GM21737 (cell line): Measurements from ENCODE around the gene PRUNE2.
"Not testable (repeated sequence)": the region's sequence is repeated elsewhere in the genome, so short reads cannot be mapped to it uniquely, and the experiment has no call there.

Source experiments
- ATAC-seq: cut with Tn5 transposase; IDR thresholded peaks from one replicate; pipeline ENCODE4 v1.9.1; 2021; ENCODE audit warnings: mild to moderate bottlenecking, moderate library complexity; ENCODE audit not compliant: unreplicated experiment

The PRUNE2 gene

DNA sequence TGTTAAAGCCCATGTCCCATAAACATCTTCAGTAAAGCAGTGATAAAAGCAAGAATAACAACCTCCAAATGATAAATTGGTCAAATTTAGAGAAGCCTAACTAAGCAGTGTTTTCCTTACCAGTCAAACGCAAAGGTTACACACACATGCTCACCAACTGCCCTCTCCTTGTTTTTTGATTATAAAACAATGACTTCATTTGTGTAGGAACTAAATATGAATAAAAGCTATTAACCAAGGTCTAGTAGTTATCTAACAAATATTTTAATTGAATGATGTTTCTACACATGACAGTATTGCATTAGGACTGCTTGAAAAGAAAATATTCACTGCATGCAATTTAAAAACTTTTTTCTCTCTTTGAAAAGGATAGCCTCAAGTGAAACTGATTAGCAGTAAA, 105.0 kb downstream of the PRUNE2 start:
- no peak for ATAC-seq

DNA sequence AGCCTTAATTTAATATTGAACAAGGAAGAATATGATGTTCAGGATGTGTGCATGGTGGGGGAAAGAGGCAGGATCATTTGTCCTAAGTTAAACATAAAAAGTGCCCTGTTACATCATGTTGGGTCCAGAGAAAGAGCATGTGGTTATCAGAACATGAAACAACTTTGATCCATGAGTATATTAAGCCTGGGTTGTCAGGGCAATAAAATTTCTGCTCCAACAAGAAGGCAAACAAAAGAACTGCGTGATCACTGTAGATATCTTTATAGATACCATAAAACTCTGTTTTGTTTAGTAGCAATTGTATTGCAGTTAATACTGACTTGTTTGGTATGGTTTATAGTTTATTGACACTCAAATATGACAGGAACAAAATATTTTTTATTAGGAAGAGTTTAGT, 106.4 kb downstream of the PRUNE2 start:
- ATAC-seq = no peak

DNA sequence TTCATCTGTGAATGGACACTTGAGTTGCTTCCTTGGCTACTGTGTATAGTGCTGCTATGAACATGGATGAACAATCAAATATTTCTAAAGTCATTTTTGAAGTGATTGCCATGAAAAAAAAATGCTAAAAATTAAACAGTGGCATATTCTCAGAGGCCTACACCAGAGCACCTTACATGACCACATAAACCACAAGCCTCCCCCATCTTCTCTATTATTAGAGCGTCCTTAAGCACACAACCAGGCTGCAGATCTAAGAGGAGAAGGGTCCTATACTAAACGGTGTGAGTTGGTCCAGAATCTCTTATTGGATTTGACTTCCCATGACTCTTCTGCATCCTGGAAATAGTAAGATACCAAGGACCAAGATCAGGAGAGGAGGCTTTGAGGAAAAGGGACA, 107.4 kb downstream of the PRUNE2 start:
- no peak for ATAC-seq

DNA sequence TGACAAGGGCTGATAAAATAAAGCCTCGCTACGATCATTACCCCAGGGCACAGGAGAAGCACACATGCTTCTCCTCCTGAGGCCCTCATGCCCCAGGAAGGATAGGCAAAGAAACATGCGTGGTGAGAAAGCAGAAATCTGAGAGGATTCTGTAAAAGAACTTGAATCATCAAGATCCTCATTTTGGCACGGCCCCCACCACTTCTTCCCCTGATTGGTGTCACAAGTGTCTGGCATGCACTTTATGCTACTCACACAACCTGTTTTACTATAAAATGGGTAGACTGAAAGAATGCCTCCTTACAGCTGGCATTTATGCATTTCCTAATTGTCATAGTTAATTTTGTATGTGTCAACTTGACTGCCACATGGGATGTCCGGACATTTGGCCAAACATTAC, 109.6 kb downstream of the PRUNE2 start:
- no peak for ATAC-seq

DNA sequence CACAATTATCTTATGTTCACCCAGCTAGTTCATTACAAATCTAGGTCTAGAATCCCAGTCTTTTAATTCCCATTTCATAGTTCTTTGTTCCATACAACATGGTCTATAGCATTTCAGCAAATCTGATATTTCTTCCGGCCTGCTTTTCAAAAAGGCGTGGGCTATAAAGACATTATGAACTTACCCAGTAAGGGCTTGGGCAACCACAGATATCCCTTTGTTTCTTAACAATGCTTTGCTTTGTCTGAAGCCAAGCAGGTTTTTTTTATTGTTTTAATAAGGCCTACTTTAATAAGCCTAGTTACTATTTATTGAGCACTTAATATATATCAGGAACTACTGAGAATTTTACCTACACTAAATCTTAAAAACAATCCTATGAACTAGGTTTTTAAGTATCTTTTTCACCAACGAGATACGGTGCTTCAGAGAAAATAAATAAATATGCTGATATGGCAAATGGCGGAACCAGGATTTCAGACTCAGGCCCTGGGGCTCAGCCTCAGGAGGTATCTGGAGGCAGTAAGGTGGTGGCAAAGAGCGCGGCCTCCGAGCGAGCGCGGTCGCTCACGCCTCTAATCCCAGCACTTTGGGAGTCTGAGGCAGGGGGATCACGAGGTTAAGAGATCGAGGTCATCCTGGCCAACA, 112.0 kb downstream of the PRUNE2 start:
- ATAC-seq = no peak

DNA sequence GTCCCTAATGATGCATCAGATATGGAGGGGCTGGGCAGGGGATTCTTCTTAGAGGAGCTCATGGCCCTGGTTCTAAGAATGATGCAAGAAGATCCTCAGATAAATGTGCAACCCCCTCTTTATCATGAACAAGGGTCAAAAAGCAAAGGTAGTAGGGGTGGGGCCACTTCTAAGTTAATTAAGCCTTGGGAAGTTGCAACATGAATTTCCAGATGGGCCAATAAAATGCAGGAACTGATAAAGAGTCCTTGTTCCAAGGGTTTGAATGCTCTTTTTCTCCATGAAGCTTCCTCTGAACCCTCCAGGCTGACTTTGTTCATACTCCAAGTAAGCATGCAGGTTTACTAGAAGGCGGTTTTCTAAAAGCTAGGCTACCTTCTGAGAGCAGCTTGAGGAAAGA, 116.1 kb downstream of the PRUNE2 start:
- no peak for ATAC-seq

DNA sequence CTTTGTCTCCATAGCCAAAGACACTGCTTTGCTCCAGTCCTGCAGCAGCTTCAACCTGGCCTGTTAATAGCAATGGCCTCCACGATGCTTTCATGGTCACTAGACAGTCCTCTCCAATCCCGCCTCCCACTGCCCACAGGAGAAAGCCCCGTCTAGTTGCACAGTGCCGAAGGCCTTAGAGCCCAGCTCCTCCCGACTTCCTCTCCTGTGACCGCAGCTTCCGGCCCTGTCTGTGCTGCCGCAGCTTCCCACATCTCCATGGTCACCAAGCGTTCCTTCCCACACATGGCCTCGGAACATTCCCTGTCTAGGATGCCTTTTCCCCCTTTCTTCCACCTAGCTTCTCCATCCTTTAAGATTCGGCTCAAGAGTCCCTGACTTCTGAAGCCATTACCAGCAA, 118.2 kb downstream of the PRUNE2 start:
- ATAC-seq = no peak

DNA sequence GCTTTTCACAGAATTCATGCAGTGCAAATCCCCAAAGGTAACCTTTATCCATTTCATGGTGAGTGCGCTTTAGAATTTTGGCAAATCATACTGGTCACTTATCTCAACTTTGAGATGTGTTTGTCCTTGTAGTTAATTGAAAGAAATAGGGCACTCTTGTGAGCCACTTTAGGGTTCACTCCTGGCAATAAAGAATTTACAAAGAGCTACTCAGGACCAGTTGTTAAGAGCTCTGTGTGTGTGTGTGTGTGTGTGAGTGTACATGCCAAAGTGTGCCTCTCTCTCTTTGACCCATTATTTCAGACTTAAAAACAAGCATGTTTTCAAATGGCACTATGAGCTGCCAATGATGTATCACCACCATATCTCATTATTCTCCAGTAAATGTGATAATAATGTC, 120.4 kb downstream of the PRUNE2 start:
- no peak for ATAC-seq

DNA sequence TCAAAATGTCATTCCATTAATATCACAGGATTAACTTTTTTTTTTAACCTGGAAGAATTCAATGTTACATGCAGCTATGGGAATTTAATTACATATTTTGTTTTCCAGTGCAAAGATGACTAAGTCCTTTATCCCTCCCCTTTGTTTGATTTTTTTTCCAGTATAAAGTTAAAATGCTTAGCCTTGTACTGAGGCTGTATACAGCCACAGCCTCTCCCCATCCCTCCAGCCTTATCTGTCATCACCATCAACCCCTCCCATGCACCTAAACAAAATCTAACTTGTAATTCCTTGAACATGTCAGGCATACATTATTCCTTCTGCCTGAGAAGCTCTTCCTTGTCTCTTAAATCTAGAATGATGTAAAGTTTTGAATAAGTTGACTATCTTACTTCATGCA, 121.0 kb downstream of the PRUNE2 start:
- no peak for ATAC-seq

DNA sequence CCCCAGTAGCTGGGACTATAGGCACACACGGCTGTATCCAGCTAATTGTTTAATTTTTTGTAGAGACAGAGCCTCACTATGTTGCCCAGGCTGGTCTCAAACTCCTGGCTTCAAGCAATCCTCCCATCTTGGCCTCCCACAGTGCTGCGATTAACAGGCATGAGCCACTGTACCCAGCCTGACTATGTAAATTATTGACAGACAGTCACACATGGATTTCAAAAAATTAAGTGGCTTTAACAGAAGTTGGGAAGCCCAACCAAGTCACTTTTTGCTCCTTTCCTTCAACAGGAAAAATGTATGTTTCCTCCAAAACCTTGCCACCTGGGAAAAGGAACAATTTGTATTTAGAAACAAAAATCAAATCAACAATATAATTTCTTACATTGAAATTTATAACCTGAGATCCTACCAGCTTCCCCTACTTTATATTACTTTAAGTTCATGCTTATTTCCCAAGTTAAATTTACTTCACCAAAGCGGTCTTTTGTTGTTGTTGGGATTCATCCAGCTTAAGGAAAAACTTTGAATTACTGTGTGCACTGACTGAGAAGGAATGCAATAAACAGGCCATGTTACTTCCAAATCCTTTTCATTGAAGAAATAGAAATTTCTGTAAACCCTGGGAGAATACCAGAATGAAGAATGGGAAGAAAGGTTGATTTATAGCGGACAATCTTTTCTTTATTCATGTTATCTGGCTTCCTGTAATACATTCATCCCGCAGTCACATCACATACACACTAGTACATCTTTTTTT, 133.0 kb downstream of the PRUNE2 start:
- no peak for ATAC-seq

DNA sequence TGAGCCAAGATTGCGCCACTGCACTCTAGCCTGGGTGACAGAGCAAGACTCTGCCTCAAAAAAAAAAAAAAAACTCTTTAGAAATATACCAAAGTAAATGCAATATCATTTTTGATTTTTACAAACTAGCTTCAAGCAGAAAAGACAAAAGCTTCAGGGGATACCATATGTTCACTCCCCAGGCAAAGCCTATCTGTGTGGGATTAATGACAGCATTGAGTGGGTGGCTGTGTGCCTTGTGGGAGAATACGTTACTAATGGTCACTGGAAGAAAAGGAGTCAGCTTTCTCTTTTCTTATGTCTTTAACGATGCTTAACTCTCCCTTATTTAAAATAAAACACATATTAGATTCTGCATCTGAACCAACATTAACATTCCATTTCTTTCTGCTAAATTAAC, 139.8 kb downstream of the PRUNE2 start:
- no peak for ATAC-seq

DNA sequence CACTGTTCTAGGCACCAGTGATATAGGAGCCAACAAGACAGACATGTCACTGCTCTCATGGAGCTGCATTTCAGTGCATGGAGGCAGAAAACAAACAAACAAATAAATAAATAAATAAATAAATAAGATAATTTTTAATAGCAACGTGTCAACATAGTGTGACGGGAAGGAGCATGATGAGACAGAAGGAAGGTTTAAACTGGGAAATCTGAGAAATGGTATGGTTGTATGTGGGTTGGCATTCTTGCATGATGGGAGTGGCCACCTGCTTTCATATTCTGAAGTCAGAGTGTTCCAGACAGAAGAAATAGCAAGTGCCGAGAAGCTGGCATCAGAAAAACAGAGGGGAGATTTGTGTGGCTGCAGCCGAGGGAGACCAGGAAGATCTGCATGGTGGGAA, 141.8 kb downstream of the PRUNE2 start, which contains the start of gene PCA3:
Gene PCA3 (plus strand): TSS at position 301 of the 400 bp plus-strand sequence.
- no peak for ATAC-seq

DNA sequence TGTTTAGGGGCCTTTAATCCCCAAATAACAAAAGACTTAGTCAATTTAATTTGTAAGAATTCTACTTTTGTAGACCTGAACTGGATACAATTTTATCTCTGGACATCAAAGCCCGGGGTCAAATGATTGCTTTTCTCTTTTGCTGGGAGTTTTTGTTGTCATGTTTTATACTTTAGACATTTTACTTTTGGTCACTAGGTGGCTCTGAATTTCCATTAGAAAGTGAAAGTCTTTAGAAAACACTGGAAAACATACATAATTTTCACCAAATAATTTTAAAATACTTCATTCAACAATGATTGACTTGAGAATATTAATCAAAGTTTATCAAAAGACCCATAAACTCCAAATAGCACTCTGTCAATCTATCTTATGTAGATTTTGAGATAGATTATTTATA, 144.5 kb downstream of the PRUNE2 start:
- no peak for ATAC-seq

DNA sequence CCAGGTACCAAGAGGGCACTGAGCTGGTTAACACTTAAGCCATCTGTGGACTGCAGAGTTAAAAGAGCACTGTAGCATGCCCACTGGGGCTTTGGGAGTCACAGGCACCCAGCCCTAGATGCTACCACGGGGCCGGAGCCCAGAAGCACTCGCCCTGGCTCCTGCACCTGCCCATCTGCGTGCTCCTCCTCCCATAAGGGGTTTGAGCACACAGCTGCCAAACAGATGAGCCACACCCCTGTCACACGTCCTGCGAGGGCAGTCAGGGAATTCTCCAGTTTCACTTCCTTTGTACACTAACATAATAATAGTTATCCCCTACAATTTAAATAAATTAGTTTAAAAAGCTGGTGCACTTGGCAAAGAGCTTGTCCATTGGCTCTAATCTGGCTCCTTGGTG, 146.2 kb downstream of the PRUNE2 start:
- ATAC-seq = no peak

DNA sequence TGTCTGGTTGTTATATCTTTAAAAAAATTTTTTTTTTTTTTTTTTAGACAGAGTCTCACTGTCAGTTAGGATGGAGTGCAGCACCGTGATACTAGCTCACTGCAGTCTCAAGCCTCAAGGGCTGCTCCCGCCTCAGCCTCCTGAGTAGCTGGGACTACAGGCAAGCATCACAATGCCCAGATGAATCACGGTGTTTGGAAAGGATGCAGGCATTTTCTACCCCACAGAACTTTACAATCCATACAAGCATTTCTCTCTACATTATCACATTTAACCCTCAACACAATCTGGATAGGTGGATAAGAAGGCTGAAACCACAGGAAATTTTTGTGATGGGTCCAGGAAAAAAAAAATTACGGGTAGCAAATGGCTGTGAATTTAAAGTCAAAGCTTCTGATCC, 147.4 kb downstream of the PRUNE2 start:
- ATAC-seq = no peak

DNA sequence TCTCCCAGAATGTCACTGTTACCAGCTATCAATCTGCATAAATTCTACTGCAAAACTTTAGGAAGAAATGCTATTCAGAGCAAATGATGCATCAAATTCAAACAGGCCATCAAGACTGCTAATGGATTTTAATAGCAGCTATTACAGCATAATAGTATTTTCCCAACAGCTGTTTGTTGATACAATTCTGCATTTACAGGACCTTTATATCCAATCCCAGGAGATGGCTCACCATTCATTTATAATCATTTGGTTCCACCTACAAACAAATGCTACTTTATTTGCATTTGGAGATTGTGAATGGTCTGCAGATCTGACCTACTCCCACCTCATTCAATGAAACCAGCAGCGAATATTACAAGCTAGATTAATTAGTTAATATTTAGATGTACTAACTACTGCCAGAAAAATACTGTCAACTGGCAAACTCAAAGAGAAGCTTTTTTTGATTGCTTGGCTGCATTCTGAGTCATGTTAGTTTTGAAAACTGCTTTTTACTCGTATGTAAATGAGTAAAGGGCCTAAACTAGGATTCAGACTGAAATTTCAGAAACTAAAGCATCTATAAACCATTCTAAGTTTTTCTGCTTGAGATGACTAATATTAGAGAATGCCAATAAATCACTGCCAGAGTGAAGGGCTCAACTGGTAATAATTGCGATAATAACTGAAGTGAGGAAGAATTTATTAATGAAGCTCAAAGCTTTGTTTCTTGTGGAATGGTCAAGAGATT, 148.8 kb downstream of the PRUNE2 start:
- ATAC-seq = no peak

DNA sequence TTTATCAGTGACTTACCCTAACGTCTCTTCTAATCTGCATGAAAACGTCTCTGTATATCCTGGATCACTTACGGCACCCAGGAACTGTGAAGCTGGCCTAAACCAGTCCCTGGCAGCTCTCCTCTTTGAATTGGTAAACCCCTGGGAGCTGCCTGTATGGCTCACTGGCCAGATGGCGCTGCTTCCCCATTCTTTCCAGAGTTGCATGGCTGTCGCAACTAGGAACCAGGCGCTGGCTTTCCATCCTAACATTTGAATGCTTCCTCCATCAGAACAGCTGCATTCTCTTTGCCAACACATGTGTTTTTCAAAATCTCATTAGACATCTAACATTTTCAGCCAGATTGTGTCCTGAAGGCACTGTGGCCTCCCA, 149.7 kb downstream of the PRUNE2 start:
- no peak for ATAC-seq

DNA sequence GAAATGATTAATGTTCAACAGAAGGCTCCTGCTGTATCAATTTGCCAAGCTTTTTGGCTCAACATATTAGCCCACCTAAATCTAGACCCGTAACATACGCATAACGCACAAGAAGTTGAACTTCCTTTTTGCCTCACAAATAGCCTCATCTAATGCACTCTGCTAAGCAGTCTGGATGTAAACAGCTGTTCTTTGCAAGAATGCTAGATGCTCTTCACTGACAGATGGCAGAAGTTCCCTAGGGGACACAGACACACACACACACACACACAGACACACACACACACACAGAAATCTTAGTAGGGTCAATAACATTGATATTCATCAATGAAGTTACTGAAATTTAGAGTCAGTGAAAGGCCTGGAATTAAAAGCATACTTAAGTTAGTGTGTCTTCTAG, 154.9 kb downstream of the PRUNE2 start:
- no peak for ATAC-seq

DNA sequence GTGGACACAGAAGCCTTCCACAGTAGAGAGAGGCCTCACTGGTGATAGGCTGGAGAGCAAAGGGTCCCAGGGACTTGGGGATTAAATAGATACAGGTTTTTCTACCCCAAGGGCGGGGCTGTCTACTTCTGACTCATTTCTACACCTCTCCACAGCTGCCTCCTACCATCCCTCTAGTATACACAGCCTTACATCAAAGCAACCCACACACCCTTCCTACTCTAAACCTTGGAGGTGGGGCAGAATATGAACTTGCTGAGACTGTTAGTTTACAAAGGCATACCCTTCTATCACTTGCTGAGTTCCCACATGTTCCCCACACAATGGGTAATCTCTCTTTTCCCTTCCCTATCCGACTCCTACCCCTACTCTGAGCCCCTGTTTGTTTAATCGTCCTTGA, 161.6 kb downstream of the PRUNE2 start:
- ATAC-seq = no peak

DNA sequence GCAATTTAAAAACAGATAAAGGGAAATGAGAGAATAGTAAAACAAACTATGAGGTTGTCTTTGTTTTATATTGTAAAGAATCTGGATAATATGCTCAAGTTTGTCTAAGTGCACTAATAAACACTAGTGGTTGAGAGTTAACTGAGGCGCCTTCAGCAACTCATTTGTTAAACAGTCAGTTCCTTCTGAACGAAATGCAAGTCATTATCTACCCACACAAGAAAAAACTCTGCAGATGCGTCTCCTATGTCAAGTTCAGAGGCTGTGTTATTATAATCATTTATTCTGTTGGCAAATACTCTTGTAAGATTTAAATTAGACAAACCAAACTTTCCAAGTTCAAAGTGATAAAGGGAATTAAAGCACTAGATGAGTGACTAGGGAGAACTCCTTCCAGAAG, 162.0 kb downstream of the PRUNE2 start:
- no peak for ATAC-seq

DNA sequence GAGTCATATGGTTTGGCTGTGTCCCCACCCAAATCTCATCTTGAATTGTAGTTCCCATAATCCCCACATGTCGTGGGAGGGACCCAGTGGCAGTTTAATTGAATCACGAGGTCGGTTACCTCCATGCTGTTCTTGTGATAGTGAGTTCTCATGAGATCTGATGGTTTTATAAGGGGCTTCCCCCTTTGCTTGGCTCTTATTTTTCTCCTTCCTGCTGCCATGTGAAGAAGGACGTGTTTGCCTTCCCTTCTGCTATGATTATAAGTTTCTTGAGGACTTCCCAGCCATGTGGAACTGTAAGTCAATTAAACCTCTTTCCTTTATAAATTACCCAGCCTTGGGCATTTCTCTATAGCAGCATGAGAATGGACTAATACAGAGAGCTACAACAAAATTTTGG, 163.0 kb downstream of the PRUNE2 start:
- not testable (repeated sequence) for ATAC-seq

DNA sequence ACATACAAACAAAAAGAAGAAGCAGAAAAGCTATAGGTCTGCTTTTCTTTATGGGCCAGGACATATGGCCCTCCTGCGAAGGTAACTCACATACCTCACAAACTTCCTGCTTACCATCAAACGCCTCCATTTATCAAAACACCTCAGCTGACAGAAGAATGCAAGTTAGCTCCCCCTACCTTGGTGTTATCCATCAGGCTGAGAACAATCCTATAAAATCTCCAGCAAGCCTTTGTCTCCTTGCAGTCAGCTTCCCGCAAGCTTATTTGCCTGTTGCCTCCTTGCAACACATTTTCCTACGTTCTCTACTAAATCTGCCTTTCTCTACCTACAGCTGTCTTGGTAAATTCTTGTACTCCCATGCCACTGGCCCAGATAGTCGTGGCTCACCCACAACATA, 164.4 kb downstream of the PRUNE2 start:
- ATAC-seq = no peak
